Hematopoietic multipotent progenitor cell treated with erythropoietin and hydrocortisone succinate and interleukin-3 and kit ligand, for 17 days (in vitro differentiated cells): ENCODE measurements around the gene AJUBA.

Experiments
- DNase-seq: peaks from one replicate; pipeline ENCODE4 v3.0.0-alpha.2; 2015; ENCODE audit warnings: low spot score

AJUBA gene

GRCh38 chr14:22935156-22935555 lies 47.2 kb downstream of the AJUBA start:
- DNase-seq: no peak

- no peak for DNase-seq
These were observed 50.2 kb downstream of the AJUBA start for GRCh38 chr14:22932146-22932545.

GRCh38 chr14:22929961-22930364 lies 52.4 kb downstream of the AJUBA start:
- DNase-seq: no peak

GRCh38 chr14:22929104-22929960 lies 53.0 kb downstream of the AJUBA start, which contains the start of gene PRMT5:
TSS of gene PRMT5 (minus strand) at chr14:22929376. CDS start at chr14:22929361, 15 bp downstream.
- DNase-seq: peak; percentile 99

GRCh38 chr14:22928237-22929103 lies 53.9 kb downstream of the AJUBA start:
- peak; percentile 31 for DNase-seq

GRCh38 chr14:22926316-22926715 lies 56.0 kb downstream of the AJUBA start:
- no peak for DNase-seq

GRCh38 chr14:22925513-22925912 lies 56.8 kb downstream of the AJUBA start:
- no peak for DNase-seq

GRCh38 chr14:22923746-22924145 lies 58.6 kb downstream of the AJUBA start:
- DNase-seq: no peak

GRCh38 chr14:22922294-22922693 lies 60.1 kb downstream of the AJUBA start:
- no peak for DNase-seq
